Pons (tissue), 1 donor: ENCODE measurements around the gene ZNF107.
"Not testable (repeated sequence)": the region's sequence is repeated elsewhere in the genome, so short reads cannot be mapped to it uniquely, and the experiment has no call there.

ENCODE experiments used
- DNase-seq: peaks from one replicate; pipeline ENCODE4 v3.0.0-alpha.2; 2016; ENCODE audit warnings: low spot score

Gene ZNF107

DNA sequence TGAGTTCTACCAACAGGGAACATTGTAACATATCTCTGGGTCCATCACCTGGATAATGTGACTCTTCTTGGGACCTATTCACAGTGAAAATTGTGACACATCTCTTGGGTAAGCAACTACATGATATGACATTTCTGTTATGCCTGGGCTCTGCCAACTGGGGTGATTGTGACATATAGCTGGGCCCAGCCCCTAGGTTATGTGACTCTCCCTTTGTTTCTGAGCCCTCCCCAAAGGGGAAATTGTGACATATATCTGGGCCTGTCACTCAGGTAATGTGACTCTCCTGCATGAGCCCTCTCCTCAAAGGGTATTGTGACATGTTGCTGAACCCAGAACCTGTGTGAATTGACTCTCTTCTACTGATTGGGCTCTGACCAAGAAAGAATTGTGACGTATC is 22.4 kb upstream of the ZNF107 start:
- no peak for DNase-seq

DNA sequence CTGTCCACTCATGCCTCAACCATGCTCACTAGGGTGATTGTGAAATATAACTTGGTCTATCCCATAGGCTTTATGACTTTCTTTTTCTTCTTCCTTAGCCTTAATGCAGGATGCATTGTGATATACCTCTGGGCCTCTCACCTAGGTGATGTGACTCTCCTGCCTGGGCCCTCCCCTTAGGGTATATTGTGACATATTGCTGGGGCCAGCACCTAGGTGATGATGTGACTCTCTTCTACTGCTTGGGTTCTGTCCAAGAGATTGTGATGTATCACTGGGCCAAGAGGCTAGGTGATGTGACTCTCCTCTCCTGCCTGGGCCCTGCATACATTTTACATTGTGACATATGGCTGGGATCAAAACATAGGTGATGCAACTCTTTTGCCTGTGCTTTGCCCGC is 14.7 kb upstream of the ZNF107 start:
- no peak for DNase-seq

DNA sequence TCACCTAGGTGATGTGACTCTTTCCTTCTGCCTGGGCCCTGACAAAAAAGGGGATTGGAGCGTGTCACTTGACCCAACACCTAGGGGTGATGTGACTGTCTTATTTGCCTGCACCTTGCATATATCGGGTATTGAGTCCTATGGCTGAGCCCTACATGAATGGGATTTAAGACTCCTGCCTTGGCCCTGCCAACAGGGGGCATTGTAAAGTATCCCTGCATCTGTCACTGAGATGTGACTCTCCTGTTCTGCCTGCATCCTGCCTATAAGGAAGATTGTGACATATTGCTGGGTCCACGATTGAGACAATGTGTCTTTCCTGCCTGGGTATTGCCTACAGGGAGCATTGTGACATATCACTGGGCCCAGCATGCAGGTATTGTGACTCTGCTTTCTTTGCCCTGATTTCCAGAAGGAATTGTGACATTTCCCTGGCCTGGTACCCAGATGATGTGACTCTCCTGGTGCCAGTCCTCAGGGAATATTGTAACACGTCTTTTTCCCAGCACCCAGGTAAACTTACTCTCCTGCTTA is 14.2 kb upstream of the ZNF107 start:
- no peak for DNase-seq

DNA sequence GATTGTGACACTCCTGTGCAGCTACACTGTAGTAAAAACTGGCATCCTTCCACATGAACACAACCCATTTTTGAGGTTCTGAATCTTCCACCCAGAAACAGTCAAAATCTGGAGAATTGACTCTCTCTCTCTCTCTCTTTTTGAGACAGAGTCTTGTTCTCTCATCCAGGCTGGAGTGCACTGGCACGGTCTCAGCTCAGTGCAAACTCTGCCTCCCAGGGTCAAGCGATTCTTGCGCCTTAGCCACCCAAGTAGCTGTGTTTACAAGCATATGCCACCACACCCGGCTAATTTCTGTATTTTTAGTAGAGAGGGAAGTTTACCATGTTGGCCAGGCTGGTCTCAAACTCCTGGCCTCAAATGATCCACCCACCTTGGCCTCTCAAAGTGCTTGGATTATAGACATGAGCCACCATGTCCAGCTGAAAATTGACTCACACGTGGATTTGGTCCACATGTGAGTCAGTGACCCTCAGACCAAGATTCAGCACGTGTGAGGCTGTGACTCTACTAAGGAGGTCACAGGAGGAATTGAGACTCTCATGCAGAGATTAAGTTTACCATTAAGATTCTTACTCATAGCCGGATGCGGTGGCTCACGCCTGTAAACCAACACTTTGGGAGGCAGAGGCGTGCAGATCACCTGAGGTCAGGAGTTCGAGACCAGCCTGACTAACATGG is 12.1 kb upstream of the ZNF107 start:
- DNase-seq = no peak

DNA sequence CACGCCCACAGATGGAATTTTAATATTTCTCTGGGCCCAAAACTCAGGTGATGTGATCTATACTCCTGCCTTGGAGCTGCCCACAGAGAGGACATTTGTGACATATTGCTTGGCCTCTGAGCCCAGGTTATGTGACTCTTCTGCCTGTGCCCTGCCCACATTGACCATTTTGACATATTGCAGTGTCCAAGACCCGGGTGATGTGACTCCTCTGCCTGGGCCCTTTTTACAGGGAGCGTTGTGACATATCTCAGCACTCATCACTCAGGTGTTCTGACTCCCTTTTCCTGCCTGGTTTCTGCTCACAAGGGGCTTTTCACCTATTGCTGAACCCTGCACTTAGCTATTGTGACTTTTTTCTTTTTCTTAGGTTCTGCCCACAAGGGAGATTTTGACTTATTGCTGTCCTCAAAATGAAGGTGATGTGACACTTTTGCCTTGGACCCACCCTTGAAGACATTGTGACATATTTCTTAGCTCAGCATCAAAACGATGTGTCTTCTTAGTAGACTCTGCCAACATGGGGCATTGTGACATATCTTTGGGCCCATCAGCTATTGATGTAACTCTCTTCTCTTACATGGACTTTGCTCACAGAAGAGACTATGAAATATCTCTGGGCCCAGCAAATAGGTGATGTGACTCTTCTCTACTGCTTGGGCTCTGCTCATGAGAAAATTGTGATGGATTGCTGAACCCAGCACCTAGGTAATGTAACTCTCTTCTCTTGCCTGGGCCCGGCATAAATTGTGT is 11.0 kb upstream of the ZNF107 start:
- no peak for DNase-seq

DNA sequence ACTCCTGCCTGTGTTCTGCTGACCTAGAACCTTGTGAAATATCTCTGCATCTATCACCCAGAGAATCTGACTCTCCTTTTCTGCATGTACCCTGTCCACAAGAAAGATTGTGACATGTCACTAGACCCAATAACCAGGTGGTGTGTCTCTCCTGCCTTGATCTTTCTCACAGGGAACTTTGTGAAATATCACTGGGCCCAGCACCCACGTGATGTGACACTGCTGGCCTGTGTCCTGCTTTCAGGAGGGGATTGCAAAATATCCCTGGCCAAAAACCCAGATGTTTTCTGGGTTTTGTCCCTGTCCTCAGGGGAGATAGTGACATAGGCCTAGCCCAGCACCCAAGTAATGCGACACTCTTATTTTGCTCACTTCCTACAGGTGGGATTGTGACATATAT is 10.1 kb upstream of the ZNF107 start:
- DNase-seq = no peak

DNA sequence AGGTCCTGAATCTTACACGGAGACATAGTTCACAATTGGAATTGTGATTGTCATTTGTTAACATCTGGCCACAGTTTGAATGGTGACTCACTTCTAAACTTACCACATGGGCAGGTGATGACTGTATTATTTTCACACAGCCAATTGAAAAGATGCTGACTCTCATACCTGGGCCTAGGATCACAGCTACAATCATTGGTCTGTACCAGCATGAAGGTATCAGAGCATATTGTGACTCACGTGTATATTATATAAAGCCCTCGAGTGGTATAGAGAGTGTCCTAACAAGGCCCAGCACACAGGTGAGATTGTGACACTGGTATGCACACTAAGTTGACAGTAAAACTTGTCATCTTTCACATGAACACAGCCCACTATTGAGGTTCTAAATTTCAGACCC is 9.4 kb upstream of the ZNF107 start:
- no peak for DNase-seq

DNA sequence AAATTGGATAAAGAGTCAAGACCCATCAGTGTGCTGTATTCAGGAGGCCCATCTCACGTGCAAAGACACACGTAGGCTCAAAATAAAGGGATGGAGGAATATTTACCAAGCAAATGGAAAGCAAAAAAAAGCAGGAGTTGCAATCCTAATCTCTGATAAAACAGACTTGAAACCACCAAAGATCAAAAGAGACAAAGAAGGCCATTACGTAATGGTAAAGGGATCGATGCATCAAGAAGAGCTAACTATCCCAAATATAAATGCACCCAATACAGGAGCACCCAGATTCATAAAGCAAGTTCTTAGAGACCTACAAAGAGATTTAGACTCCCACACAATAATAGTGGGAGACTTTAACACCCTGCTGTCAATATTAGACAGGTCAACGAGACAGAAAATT is 3.8 kb upstream of the ZNF107 start:
- not testable (repeated sequence) for DNase-seq

DNA sequence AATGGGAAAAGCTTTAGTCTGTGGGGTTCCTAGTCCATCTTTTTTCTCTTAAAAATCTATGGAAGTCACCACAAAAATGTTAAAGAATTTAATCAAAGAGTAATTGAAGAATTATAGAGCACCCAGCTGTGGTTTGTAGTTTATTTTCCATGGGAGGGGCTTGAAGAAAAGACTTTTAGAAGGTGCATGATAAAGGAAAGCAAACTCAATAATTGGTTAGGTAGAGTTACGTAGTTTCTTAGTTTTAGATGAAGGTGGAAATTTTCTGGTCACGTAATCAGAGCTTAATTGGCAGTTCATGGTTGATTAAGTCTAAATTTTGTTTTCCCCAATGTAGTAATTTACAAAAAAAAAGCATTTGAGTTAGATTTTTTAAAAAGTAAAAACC is 724 bp downstream of the ZNF107 start:
- no peak for DNase-seq

DNA sequence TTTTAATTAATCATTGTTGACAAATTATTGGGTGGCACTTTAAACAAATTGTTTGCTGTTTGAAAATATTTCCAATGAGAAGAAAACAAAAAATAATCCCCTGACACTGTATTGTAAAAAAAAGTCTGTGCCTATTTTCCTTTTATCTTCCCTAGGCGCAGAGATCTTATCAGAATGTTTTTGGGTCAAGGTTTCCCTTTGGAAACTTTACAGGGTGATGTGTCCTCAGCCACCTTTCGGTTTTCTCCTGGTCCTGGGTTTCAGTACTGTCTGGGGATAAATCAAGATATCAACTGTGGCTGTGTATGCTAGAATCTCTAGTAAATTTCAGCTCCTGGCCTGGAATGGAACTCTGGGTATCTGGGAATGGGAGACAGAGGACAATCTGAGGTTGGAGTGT is 1.4 kb downstream of the ZNF107 start:
- DNase-seq = no peak

DNA sequence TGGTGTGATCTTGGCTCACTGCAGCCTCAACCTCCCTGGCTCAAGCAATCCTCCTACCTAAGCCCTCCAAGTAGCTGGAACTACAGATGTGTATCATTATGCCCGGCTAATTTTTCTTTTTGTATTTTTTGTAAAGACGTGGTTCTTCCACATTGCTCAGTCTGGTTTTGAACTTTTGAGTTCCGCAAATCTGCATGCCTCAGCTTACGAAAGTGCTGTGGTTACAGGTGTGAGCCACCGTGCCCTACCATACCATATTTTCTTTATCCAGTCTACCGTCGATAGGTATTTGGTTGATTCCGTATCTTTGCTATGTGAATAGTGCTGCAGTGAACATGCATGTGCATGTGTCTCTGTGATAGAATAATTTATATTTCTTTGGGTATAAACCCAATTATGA is 6.5 kb downstream of the ZNF107 start:
- no peak for DNase-seq

DNA sequence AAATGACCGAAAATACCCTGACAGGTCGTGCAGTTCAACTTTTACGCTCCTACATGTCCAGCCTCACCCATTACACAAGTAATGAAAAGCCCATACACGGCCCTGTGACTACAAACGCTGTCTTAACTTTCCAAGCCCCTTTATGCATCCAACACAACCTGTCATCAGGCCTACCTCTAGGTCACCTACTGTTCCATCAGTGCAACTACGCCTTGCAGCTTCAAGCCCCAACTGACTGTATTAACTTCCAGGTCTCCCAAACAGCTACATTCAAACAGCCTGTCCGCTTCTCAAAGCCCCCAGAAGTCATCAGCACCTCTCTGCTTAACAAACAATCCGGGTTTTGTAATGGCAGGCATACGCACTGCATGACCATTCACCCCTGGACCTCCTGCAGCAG is 19.2 kb downstream of the ZNF107 start:
- DNase-seq = no peak

DNA sequence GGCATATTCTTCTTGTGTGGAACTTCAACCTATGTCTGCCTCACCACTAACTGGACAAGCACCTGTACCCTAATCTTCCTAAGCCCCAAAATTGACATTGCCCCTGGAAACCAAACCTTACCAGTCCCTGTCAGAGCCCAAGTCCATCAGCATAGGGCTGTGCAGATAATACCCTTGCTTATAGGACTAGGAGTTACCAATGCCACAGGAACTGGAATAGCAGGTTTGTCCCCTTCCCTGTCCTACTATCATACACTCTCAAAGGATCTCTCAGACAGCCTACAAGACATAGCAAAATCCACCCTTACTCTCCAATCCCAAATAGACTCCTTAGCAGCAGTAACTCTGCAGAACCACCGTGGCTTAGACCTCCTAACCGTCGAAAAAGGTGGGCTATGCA is 19.8 kb downstream of the ZNF107 start:
- DNase-seq = no peak

DNA sequence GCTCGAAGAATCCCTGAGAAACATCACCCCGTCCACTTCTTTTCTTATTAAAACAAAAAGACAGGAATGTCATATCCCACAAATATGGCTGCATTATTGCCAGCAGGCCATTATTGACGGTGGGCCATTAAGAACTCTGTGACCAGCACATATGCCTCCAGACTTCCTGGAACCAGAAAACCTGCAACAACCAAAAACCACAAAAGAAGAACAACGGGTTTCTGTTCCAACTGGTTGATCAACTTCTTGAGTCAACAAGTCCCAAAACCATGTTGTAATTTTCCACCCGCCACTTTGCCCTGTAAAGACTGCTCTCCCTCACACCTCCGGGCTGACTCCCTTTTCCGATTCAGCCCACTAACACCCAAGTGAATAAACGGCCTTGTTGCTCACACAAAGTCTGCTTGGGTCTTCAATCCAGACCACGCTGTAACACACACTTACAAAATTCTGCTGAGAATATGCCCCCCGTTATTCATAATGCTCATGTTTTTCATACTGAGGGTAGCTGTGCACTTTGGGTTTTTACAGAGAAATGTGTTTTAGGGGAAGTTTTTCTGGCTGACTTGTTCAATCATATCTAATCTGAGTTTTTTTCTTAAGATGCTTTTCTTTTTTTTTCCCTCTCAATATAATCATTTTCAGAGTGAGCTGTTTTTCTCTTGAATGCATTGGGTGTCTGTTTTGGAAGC is 20.7 kb downstream of the ZNF107 start:
- no peak for DNase-seq

DNA sequence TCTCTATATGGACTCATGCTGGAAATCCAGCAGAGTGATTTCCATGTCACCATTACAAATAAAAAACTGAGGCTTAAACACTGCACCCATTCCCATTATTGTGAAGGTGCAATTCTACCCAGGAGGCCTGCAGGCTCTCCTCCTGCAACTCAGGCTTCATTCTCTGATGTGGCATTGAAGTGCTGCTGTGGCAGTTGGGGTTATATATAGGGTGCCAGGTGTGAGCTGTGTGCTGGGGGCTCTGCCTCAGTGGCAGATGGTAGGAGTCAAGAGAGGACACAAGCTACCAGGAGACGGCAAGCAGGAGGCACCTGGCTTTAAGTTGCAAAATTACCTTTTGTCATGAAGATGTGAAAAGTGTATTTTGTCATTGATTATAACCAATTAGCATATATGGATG is 21.3 kb downstream of the ZNF107 start:
- DNase-seq = no peak

DNA sequence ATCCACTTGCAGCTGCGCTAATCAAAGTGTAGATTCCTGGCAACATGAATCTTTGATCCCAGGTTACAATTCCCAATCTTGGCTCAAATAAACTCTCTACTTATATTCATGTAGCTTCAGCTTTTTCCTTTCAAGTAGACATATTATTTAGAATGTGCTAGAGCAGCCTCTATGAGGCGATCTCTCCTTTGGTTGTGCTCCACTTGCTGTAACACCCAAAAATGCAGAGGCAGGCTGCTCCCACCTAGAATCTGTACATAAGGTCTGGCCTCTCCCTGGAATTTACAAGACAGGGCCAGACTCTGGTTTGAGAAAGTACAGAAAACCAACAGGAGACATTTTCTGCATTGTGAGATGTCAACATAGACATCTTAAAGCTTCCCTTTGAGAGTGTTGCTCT is 23.1 kb downstream of the ZNF107 start:
- no peak for DNase-seq

DNA sequence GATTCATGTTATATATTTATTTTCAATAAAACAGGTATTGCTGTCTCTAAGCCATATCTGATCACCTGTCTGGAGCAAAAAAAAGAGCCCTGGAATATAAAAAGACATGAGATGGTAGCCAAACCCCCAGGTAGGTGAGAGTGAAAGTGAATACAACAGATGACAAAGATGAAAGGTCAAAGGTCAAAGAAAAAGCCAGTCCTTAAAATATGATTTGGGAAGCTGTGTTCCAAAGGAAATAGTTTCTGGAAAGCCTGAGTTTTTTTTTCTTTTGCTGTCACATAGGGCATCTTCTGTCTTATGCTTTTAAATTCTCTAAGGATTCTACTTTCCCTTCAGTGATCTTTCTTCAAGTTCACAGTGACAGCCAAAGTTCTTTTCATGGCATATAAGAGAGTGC is 25.9 kb downstream of the ZNF107 start:
- no peak for DNase-seq

DNA sequence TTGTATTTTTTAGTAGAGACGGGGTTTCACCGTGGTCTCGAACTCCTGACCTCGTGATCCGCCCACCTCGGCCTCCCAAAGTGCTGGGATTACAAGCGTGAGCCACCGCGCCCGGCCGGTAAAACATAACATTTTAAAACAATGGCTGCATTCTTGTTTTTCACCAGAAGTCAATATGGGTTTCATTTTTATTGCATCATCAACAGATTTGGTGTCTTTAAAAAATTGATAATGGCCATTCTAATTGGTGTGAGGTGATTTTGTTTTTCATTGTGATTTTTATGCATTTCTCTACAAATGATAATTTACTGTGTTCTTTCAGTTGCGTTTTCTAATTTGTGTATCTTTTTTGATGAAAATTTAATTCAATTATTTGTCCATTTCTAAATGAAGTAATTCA is 31.9 kb downstream of the ZNF107 start:
- DNase-seq = not testable (repeated sequence)

DNA sequence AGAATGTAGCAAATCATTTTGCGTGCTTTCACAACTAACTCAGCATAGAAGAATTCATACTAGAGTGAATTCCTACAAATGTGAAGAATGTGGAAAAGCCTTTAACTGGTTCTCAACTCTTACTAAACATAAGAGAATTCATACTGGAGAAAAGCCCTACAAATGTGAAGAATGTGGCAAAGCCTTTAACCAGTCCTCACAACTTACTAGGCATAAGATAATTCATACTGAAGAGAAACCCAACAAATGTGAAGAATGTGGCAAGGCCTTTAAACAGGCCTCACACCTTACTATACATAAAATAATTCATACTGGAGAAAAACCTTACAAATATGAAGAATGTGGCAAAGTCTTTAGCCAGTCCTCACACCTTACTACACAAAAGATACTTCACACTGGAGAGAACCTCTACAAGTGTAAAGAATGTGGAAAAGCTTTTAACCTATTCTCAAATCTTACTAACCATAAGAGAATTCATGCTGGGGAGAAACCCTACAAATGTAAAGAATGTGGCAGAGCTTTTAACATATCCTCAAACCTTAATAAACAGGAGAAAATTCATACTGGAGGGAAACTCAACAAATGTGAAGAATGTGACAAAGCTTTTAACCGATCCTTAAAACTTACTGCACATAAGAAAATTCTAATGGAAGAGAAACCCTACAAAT is 40.8 kb downstream of the ZNF107 start:
- DNase-seq = no peak

DNA sequence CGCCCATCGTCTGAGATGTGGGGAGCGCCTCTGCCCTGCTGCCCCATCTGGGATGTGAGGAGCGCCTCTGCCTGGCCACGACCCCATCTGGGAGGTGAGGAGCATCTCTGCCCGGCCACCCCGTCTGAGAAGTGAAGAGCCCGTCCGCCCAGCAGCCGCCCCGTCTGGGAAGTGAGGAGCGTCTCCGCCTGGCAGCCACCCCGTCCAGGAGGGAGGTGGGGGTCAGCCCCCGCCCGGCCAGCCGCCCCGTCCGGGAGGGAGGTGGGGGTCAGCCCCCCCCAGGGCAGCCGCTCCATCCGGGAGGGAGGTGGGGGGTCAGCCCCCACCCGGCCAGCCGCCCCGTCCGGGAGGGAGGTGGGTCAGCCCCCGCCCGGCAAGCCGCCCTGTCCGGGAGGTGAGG is 52.0 kb downstream of the ZNF107 start:
- not testable (repeated sequence) for DNase-seq

DNA sequence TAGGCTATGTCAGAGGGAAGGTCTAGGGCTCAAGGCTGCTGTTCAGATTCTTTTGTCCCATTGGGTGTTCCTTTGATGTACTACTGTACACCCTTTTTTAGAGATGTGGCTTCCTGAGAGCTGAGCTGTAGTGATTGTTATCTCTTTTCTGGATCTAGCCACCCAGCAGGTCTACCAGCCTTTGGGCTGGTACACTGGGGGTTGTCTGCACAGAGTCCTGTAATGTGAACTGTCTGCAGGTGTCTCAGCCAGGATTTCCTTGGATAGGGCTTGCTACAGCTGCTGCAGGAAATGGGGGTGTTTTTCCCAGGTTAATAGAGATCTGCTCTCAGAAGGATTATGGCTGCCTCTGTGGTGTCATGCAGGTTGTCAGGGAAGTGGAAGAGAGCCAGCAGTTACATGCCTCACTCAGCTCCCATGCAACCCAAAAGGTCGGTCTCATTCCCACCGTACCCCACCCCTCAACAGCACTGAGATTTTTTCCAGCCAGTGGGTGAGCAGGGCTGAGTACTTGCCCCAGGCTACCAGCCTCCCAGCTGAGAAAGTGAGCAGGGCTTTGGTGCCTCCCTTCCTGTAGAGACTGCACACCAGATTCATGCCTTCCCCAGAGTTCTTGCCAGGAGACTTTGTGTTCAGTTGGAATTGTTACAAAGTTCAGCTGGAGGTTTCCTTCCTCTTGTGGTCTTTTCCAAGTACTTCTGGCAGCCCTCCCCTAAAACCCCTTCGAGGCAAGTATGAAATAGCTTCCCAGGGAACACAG is 63.3 kb downstream of the ZNF107 start:
- no peak for DNase-seq
